ENCODE results near the gene KAT5. TPM values are rescaled to one million over a fixed set of nuclear protein-coding genes. Genes with fewer than 3 reads are reported as not detected.

KAT5 gene
- total RNA-seq, 1 experiment from 2014 or later, result 37.6 TPM

DNA sequence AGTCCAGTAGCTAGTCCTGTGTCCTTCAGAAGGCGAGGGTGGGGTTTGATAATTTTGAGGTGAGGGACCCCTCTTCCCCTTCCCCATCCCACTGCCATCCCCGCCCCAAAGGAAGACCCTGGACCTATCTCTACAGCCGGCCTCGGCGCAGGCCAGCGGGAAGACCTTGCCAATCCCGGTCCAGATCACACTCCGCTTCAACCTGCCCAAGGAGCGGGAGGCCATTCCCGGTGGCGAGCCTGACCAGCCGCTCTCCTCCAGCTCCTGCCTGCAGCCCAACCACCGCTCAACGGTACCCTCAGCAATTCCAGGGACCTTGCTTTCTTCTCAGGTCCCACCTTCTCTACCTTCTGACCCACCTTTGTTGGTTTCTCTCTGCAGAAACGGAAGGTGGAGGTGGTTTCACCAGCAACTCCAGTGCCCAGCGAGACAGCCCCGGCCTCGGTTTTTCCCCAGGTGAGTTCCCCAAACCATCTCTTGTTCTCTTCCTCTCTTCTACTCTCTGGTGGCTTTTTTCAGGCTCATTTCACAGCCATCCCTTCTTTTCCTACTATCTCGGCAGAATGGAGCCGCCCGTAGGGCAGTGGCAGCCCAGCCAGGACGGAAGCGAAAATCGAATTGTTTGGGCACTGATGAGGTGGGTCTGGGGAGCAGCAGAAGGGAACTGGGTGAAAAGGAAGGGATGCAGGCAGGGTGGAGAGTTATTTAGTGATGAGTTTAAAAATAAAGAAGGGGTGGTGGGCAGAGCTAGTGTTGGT is 1.3 kb downstream of the KAT5 start:
- CTCF ChIA-PET, result interaction anchor here (0.7 to 5.2 kb wide), 6 partner anchors 57 to 343 kb away, joined by 3 to 69 read pairs (median 12); partner anchors contain the start of genes AP5B1 and MUS81
- intact Hi-C loops (cut with micrococcal nuclease), result no loop called here

DNA sequence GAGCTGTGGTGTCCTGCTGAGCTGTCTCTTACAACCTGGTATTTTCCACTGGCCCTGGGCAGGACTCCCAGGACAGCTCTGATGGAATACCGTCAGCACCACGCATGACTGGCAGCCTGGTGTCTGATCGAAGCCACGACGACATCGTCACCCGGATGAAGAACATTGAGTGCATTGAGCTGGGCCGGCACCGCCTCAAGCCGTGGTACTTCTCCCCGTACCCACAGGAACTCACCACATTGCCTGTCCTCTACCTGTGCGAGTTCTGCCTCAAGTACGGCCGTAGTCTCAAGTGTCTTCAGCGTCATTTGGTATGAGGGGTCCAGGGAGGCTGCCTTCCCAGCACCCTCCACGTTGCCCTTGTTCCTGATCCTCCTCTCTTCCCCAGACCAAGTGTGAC is 2.4 kb downstream of the KAT5 start:
- Mint-ChIP-seq H3K27ac (ENCODE audit: low read depth, unreplicated experiment) (no peak overlapping the region), H3K27me3 (ENCODE audit: insufficient read depth, unreplicated experiment) (no peaks in the 10 kb centered on the region), H3K36me3 (ENCODE audit: insufficient read depth, unreplicated experiment) (peaks cover 71% of the 10 kb centered on the region), H3K4me3 (ENCODE audit: unreplicated experiment) (no peak overlapping the region), H3K4me1 (ENCODE audit: insufficient read depth, unreplicated experiment) (peaks cover 10% of the 10 kb centered on the region), H3K9me3 (ENCODE audit: unreplicated experiment) (no peaks in the 10 kb centered on the region)
- TF ChIP-seq, protein P1, sequence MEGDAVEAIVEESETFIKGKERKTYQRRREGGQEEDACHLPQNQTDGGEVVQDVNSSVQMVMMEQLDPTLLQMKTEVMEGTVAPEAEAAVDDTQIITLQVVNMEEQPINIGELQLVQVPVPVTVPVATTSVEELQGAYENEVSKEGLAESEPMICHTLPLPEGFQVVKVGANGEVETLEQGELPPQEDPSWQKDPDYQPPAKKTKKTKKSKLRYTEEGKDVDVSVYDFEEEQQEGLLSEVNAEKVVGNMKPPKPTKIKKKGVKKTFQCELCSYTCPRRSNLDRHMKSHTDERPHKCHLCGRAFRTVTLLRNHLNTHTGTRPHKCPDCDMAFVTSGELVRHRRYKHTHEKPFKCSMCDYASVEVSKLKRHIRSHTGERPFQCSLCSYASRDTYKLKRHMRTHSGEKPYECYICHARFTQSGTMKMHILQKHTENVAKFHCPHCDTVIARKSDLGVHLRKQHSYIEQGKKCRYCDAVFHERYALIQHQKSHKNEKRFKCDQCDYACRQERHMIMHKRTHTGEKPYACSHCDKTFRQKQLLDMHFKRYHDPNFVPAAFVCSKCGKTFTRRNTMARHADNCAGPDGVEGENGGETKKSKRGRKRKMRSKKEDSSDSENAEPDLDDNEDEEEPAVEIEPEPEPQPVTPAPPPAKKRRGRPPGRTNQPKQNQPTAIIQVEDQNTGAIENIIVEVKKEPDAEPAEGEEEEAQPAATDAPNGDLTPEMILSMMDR (IDR thresholded peaks at IDR 0.05; ENCODE audit: unreplicated experiment), result no peak
- no TSS peak for BruUV-seq (replicated peaks)
- intact Hi-C loops (cut with micrococcal nuclease), result no loop called here
- ChIA-PET CTCF (interaction anchor here (1.2 to 5.2 kb wide), 2 partner anchors 66 to 104 kb away, joined by 5 to 69 read pairs; no protein-coding TSS in a partner anchor), POLR2A (interaction anchor here (0.7 kb wide), 1 partner anchor 124 kb away, joined by 4 read pairs; no protein-coding TSS in a partner anchor)
- DNase-seq (ENCODE audit: unreplicated experiment), result no peak

More for the DNA sequence above, 1.3 kb downstream of the KAT5 start:
- BruUV-seq (replicated peaks), result no TSS peak
- TF ChIP-seq, protein P1 (IDR thresholded peaks at IDR 0.05; ENCODE audit: unreplicated experiment), result no peak
- Mint-ChIP-seq H3K9me3 (ENCODE audit: unreplicated experiment) (no peaks in the 10 kb centered on the region), H3K27ac (ENCODE audit: low read depth, unreplicated experiment) (no peak overlapping the region), H3K4me3 (ENCODE audit: unreplicated experiment) (peak overlapping the region; percentile 80), H3K27me3 (ENCODE audit: insufficient read depth, unreplicated experiment) (no peaks in the 10 kb centered on the region), H3K36me3 (ENCODE audit: insufficient read depth, unreplicated experiment) (peaks cover 61% of the 10 kb centered on the region), H3K4me1 (ENCODE audit: insufficient read depth, unreplicated experiment) (peaks cover 7% of the 10 kb centered on the region)
- POLR2A ChIA-PET, result interaction anchor here (0.7 to 2.8 kb wide), 11 partner anchors 10 to 289 kb away, joined by 3 to 33 read pairs (median 5); partner anchors contain the start of genes AP5B1, BANF1, CCDC85B and EIF1AD
- DNase-seq (ENCODE audit: unreplicated experiment), result no peak

DNA sequence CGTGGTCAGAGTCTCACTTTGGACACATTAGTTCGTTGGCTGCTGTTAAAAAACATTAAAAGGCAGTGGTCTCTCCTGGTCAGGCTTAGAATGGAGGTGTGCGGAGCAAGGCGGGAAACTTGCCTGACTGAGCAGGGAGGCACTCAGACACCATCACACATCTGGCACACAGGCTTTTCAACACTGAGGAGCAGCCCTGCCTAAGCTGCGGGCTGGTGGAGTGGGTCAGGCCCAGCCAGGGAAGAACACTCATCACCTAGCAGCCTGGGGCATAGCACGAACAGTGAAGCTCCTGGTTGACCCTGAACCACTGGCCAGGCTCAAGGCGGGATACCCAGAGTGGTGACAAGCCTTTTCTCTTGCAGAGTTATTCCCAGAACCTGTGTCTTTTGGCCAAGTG is 4.2 kb downstream of the KAT5 start:
- TF ChIP-seq, protein P1 (IDR thresholded peaks at IDR 0.05; ENCODE audit: unreplicated experiment), result no peak
- DNase-seq (ENCODE audit: unreplicated experiment), result no peak
- CTCF ChIA-PET, result interaction anchor here (0.6 to 6.7 kb wide), 6 partner anchors 52 to 101 kb away, joined by 3 to 49 read pairs (median 4); partner anchors contain the start of gene AP5B1
- intact Hi-C loops (cut with micrococcal nuclease), result no loop called here
- peak overlapping the region; percentile 27 for H3K27ac Mint-ChIP-seq (ENCODE audit: low read depth, unreplicated experiment)
- no peak overlapping the region for H3K4me3 Mint-ChIP-seq (ENCODE audit: unreplicated experiment)
- H3K27me3 Mint-ChIP-seq (ENCODE audit: insufficient read depth, unreplicated experiment), result no peaks in the 10 kb centered on the region
- BruUV-seq (replicated peaks), result no TSS peak
- H3K36me3 Mint-ChIP-seq (ENCODE audit: insufficient read depth, unreplicated experiment), result peaks cover 83% of the 10 kb centered on the region
- peaks cover 10% of the 10 kb centered on the region for H3K4me1 Mint-ChIP-seq (ENCODE audit: insufficient read depth, unreplicated experiment)
- POLR2A ChIA-PET, result no interaction called here
- H3K9me3 Mint-ChIP-seq (ENCODE audit: unreplicated experiment), result no peaks in the 10 kb centered on the region

DNA sequence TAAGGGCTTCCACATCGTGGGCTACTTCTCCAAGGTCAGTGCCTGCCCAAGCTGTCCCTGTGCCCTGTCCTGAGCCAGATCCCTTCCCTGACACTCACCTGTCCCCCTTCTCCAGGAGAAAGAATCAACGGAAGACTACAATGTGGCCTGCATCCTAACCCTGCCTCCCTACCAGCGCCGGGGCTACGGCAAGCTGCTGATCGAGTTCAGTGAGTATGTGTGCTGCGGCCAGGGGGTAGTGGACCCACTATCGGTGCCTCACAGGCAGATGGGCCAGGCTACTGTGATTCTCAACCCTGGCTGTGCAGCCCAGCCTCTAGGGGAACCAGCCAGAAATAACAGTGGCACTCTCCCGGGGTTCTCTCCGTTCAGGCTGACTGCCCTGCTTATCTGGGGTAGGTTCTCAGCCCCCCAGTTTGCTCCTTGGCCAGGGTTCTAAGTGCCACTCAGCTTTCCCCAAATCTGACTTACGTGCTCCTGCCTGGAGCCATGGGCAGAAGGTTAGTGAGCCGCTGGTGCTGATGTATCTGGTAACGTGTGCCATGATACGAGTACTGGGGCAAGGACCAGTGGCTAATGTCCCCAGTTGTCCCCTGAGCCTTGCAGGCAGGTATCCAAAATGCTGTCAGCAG is 4.8 kb downstream of the KAT5 start:
- no peak for DNase-seq (ENCODE audit: unreplicated experiment)
- H3K9me3 Mint-ChIP-seq (ENCODE audit: unreplicated experiment), result no peaks in the 10 kb centered on the region
- ChIA-PET POLR2A (no interaction called here), CTCF (interaction anchor here (0.6 to 6.7 kb wide), 5 partner anchors 51 to 394 kb away, joined by 3 to 49 read pairs (median 4); partner anchors contain the start of gene AP5B1)
- H3K4me3 Mint-ChIP-seq (ENCODE audit: unreplicated experiment), result no peak overlapping the region
- peak overlapping the region; percentile 27 for H3K27ac Mint-ChIP-seq (ENCODE audit: low read depth, unreplicated experiment)
- H3K36me3 Mint-ChIP-seq (ENCODE audit: insufficient read depth, unreplicated experiment), result peaks cover 78% of the 10 kb centered on the region
- TF ChIP-seq, protein P1 (IDR thresholded peaks at IDR 0.05; ENCODE audit: unreplicated experiment), result no peak
- peaks cover 10% of the 10 kb centered on the region for H3K4me1 Mint-ChIP-seq (ENCODE audit: insufficient read depth, unreplicated experiment)
- no TSS peak for BruUV-seq (replicated peaks)
- H3K27me3 Mint-ChIP-seq (ENCODE audit: insufficient read depth, unreplicated experiment), result no peaks in the 10 kb centered on the region
- intact Hi-C loops (cut with micrococcal nuclease), result no loop called here

Measured in MCF 10A (cell line).